HG03139 (cell line): Measurements from ENCODE around the gene CEP68.

Source experiments
- ATAC-seq: cut with Tn5 transposase; IDR thresholded peaks from one replicate; pipeline ENCODE4 v1.9.1; 2021; ENCODE audit not compliant: unreplicated experiment

The CEP68 gene

DNA sequence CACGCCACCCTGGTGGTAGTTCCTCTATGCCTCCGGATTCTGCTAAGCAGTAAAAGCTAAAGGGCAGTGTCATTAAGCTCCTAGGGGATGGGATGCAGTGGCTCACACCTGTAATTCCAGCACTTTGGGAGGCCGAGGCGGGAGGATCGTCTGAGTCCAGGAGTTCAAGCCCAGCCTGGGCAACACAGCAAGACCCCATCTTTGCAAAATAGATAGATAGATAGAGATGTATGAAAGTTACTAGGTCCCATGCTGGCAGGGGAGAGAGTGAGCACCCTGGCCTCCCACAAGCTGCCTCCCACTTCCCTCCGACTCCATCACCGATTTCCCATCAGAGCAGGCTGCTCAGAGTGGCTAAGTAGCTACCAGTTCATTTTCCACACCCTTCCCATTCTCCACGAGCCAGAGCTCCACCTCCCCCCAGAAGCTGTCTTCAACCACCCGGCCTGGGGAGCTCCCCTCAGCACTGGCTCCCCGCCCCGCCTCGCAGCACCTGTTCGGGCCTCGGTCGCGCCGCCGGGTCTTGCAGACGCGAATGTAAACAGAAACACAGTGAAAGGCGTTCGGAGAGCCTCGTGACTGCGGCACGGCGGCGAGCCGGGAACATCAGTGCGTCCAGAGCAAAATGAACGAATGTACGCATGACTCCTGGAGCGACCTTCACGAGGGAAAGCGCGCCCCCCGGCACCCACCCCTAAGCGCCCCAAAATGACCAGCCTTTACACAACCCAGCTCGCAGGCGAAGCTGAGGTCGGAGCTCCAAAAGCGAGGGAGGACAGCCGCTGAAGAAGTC is 598 bp upstream of the CEP68 start:
- peak; percentile 21 for ATAC-seq

- ATAC-seq = no peak
Observed at GRCh38 chr2:65057054-65057375, 799 bp downstream of the CEP68 start.

DNA sequence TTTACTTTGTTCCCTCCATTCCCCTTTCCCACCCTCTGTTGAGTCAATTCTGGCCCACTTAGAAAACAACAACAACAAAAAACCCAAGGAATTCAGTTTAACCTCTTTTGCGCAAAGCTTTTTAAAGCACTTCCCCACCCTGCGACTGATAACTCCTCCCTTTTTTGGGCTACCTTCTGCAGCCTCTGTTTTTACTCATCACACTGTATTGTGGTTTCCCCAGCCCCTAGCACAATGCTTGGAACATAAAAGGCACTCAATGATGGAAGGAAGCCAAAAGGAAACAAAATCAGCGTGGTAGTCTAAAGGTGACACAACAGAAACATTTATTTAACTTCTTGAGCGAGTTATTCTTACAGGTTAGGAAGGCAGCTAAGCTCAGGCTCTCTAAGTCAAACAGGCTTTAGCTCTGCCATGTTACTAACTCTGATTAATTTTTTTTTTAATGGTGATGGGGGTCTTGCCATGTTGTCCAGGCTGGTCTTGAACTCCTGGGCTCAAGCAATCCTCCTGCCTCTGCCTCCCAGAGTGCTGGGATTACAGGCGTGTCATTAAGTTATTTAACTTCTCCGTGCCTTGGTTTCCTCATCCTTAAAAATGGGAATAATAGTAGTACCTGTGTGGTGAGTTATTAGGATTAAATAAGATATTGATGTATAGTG is 1.3 kb downstream of the CEP68 start:
- ATAC-seq = no peak

DNA sequence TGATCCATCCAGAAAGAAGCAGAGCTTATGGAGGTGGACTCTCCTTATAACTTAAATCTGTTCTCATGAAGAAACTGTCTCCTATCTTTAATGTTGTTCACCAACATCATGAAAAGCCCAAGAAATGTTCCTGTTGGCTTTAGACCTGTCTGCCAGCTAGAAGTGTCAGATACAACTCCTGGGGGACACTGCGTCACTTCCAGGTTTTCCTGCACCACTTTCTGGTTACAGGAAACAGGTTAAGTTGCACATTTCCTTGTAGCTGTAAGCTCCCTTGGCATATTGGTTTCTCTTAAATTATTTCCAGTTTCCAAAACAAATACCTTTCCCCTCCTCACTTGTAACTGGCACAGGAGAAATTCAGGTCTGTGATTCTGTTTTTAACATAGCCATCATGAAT is 2.9 kb downstream of the CEP68 start:
- no peak for ATAC-seq

DNA sequence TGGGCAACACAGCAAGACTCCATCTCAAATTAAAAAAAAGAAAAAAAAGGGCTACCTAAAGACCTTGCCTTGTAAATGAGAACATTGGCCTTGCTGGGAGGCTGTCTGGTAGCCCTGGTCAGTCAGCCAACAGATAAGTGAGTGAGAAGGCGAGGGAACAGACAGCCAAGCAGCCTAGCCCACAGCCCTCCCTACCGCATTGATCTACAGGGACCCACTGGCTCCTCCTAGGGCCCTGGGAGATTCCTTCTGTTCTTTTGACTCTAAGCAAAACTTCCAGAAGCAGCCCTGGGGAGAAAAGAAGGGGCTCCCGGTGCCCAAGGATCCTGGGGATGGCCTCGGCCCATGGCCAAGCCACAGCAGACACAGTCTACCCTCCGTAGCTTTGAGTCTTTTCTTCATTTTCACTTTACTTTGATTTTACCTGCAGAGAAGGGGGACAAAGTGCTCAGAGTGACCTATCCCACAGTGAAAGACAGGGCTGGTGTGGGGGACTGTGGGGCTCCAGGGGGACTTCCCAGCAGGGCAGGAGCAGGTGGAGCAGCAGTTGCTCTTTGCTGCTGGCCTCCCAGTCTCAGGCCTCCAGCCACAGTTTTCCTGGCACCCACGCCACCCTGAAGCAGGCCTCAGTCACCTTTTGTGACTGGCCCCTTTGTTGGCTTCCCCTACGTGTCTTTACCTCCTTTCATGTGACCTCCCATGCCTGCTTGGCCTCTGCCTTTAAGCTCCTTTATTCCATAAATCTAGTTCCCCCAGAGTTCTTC is 5.1 kb downstream of the CEP68 start:
- no peak for ATAC-seq

DNA sequence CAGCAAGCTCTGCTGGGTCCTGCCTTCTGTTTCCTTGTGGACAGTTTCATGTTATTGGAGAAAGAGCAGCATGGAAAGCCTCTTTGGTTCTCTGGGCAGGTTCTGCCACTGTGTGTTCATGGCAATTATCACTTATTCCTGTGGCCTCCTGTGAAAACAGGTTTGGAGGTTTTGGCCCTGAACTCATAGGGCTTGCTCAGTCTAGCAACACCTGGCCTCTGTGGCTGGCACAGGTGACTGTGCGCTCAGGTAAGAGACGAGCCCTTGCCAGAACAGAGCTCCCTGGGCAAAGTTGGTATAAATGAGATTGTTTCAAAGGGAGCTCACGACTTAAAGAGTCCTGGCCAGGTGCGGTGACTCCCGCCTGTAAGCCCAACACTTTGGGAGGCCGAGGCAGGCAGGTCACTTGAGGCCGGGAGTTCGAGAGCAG is 5.7 kb downstream of the CEP68 start:
- no peak for ATAC-seq

DNA sequence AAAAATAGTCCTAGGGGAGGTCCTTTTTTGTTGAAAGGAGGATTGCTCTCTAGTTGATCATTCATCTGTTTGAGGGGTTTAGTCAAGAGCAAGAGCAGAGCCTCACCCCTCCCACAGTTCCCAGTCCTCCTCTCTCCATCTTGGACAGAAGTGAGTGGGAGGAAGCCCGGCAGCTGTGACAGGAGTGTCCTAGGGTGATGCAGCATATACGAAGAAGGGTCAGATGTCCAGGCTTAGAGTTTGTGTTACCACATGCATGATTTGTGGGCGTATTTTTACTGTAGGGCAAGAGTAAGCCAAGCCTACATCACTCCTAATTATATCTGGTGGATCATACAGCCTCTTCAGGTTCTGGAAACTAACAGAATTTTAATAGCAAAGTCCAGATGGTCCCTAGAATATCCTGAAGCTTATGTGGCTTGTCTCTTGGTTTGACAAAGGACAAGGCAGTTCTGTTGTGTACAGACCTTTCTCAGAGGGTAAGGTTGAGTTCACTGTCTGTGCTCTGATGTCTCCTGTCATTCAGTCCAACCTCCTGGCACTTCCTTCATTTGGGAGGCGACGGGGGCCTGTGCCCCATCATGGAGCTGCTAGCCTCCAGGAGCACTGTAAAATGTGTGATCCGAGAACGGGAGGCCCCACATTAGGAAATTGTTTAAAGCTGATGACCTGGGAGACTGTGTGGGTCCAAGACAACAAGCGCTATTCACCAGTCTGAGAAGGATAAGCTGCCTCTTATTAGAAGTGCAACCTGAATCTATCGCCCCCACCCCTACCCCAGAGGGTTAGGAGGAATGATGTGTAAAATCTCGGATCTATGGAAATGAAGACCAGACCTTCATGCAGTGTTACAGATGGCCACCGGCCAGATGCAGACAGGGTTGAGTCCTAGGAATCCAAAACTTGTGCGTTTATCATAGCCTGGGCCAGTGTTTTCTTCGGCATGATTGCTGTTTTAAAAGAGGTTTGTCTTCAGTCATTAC is 6.9 kb downstream of the CEP68 start:
- ATAC-seq = no peak

- peak; percentile 70 for ATAC-seq
Observed at GRCh38 chr2:65064728-65065552, 8.7 kb downstream of the CEP68 start.

- ATAC-seq = no peak
Observed at GRCh38 chr2:65067806-65068553, 11.8 kb downstream of the CEP68 start.

- ATAC-seq = no peak
Observed at GRCh38 chr2:65069439-65069824, 13.2 kb downstream of the CEP68 start.

DNA sequence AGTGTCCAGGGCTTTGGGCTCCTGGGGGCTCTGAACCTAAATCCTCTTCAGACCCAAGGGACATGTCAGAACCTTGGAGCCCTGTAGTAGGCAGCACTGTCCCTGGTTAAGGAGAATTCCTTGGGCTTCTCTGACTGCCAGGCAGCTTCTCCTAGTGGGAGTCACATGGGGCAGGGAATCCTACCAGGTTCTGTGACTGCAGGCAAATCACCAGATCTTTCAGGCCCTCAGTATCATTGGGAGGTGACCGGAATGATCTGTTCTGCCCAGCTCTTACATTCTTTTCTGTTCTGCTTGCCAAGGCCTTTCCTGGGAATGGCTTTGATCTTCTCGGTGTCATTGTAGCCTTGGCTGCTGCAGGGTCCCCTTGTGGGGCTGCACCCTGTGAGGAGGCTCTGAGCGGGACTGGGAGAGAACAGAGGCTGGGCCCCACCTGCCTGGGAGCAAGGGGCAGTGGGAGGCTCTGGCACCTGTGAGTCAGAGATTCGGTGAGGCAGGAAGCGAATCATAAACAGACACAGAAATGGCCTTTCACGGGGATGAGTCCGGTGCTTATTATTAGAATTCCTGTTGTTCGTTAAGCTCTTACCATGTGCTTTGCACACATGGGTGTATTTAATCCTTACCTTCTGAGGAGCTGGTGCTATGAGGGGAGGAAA is 14.1 kb downstream of the CEP68 start:
- ATAC-seq = no peak

- no peak for ATAC-seq
Observed at GRCh38 chr2:65070856-65071255, 14.6 kb downstream of the CEP68 start.

GRCh38 chr2:65071499-65072180 is 15.4 kb downstream of the CEP68 start:
- no peak for ATAC-seq

DNA sequence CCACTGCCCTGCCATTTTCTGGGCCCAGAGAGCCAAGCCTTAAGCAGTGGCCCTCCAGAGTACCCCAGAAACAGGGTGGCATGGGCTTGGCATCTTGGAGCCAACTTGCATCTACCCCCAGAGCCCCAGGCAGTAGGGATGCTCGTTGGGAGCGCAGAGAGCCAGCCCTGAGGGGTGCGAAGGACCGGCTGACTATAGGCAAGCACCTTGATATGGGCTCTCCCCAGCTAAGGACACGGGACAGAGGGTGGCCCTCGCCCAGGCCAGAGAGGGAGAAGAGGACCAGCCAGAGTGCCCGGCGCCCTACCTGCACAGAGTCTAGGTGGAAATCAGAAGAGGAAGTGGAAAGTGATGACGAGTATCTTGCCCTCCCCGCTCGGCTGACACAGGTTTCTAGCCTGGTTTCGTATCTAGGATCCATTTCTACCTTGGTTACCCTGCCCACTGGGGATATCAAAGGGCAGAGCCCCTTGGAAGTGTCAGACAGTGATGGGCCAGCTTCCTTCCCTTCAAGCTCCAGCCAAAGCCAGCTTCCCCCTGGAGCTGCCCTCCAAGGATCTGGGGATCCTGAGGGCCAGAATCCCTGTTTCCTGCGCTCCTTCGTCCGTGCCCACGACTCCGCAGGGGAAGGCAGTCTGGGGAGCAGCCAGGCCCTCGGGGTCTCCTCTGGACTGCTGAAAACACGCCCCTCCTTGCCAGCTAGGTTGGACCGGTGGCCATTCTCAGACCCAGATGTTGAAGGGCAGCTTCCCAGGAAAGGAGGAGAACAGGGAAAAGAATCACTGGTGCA is 16.2 kb downstream of the CEP68 start:
- ATAC-seq = no peak

DNA sequence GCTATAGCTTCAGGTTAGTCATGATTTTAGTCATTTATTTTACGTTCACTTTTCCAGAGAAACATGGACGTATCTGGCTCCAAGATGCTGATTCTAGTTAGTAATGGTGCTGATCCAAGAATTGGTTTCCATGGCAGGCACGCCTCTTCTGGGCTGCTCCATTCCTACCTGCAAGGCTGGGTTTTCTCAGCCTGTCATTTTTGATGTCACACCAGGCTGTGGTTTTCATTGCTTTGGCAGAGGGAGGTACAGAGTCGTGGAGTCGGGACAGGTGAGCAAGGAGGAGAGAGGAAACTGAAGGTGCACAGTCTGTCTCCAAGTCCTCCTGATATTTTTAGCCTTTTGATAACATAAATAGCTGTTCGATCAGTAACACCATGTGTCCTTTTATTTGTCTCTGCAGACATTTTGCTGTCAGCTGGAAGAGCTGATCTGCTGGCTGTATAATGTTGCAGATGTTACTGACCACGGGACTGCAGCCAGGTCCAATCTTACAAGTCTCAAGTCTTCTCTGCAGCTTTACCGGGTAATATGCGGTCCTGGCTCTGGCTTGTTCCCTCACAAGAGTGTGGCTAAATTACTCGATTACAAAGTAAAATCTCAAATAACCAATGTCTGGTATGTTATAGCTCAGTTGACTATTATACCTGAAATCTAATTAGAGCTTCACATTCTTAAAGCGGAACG is 17.8 kb downstream of the CEP68 start:
- ATAC-seq = no peak

GRCh38 chr2:65075176-65075575 is 19.0 kb downstream of the CEP68 start:
- ATAC-seq = no peak
